Esophagus muscularis mucosa (tissue), 4 donors: ENCODE data around the gene OGDHL.

Source experiments
- CTCF ChIP-seq, 3 experiments: fragments of 200-600 bp in 2 of 3; fragments of 450-650 bp in 1 of 3; sonication (generic) in 2 of 3; IDR thresholded peaks; one replicate each; pipeline ENCODE4 v1.5.1; 2017 to 2019; ENCODE audit warnings: antibody characterized with exemption in 3 of 3, mild to moderate bottlenecking in 2 of 3, moderate library complexity in 1 of 3
- EP300 ChIP-seq: sonication (generic); formaldehyde crosslinking; IDR thresholded peaks from one replicate; pipeline ENCODE4 v1.6.1; 2017; ENCODE audit warnings: antibody characterized with exemption
- POLR2AphosphoS5 ChIP-seq, 2 donors: sonication (generic); formaldehyde crosslinking; IDR thresholded peaks; one replicate each; pipeline ENCODE4 v1.6.1; 2017; ENCODE audit warnings: antibody characterized with exemption in 2 of 2

GRCh38 chr10:49791100-49791499 lies 29.0 kb upstream of the OGDHL start:
- TF ChIP-seq EP300 (no peak), POLR2AphosphoS5 (IDR thresholded peaks at IDR 0.05) (no peak), CTCF (IDR thresholded peaks at IDR 0.05) (no peak)
